IgD-negative memory B cell (primary cell): ENCODE data around the gene TRAF7. TPM values are rescaled to one million over a fixed set of nuclear protein-coding genes. Genes with fewer than 3 reads are reported as not detected.
"Not testable (repeated sequence)": the region's sequence is repeated elsewhere in the genome, so short reads cannot be mapped to it uniquely, and the experiment has no call there.

Source experiments
- H3K27ac Mint-ChIP-seq, 3 donors: one replicate each; pipeline ENCODE4 v1.8.0; 2020 to 2022; ENCODE audit warnings: mild to moderate bottlenecking in 3 of 3, mixed read lengths in 3 of 3, moderate library complexity in 1 of 3
- H3K27me3 Mint-ChIP-seq: one replicate; pipeline ENCODE4 v1.8.0; 2021; ENCODE audit warnings: mixed read lengths
- H3K36me3 Mint-ChIP-seq: one replicate; pipeline ENCODE4 v1.8.0; 2020; ENCODE audit warnings: mild to moderate bottlenecking, mixed read lengths
- H3K4me1 Mint-ChIP-seq, 3 donors: one replicate each; pipeline ENCODE4 v1.8.0; 2020 to 2022; ENCODE audit warnings: mixed read lengths in 3 of 3, mild to moderate bottlenecking in 1 of 3
- H3K4me3 Mint-ChIP-seq, 4 donors: one replicate each; pipeline ENCODE4 v1.8.0; 2020 to 2022; ENCODE audit warnings: mild to moderate bottlenecking in 4 of 4, mixed read lengths in 4 of 4, moderate library complexity in 3 of 4
- H3K9me3 Mint-ChIP-seq, 3 donors: one replicate each; pipeline ENCODE4 v1.8.0; 2020 to 2021; ENCODE audit warnings: mixed read lengths in 3 of 3, mild to moderate bottlenecking in 1 of 3
- polyA plus RNA-seq: library from polyadenylated mRNA; unstranded; fragments of 300-500 nt; fragmentation: Illumina TruSeq; gene quantifications from one replicate; pipeline ENCODE4 v1.2.3, GENCODE V29; 2021

The TRAF7 gene
- polyA plus RNA-seq, 1 donor from 2014 or later: 7.0 TPM

DNA sequence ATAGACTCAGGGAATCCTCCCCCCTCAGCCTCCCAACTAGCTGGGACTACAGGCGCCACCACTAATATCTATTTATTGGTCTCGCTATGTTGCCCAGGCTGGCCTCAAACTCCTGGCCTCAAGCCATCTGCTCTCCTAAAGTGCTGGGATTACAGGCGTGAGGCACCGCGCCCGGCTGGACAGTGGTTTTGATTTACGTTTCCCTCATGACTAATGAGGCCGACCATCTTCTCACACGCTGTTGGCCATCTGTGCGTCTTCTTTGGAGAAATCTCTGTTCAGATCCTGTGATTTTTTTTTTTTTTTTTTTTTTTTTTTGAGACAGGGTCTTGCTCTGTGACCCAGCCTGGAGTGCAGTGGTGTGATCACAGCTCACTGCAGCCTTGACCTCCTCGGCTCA lies 26.3 kb upstream of the TRAF7 start:
- not testable (repeated sequence) for H3K27me3 Mint-ChIP-seq, H3K27ac Mint-ChIP-seq, H3K9me3 Mint-ChIP-seq, H3K4me3 Mint-ChIP-seq, H3K36me3 Mint-ChIP-seq
- H3K4me1 Mint-ChIP-seq: peaks cover 5 to 11% (median 8%) of the 10 kb centered on the region in 3 donors

- H3K27me3 Mint-ChIP-seq, H3K36me3 Mint-ChIP-seq, H3K9me3 Mint-ChIP-seq, H3K27ac Mint-ChIP-seq, H3K4me3 Mint-ChIP-seq: not testable (repeated sequence)
- peaks cover 5 to 11% (median 8%) of the 10 kb centered on the region in 3 donors for H3K4me1 Mint-ChIP-seq
These were observed 25.6 kb upstream of the TRAF7 start for GRCh38 chr16:2129890-2130447.

- H3K36me3 Mint-ChIP-seq, H3K27ac Mint-ChIP-seq, H3K4me1 Mint-ChIP-seq, H3K4me3 Mint-ChIP-seq, H3K9me3 Mint-ChIP-seq, H3K27me3 Mint-ChIP-seq: not testable (repeated sequence)
These were observed 21.8 kb upstream of the TRAF7 start for GRCh38 chr16:2133797-2134196.

- H3K27ac Mint-ChIP-seq, H3K36me3 Mint-ChIP-seq, H3K27me3 Mint-ChIP-seq, H3K9me3 Mint-ChIP-seq, H3K4me1 Mint-ChIP-seq: not testable (repeated sequence)
- H3K4me3 Mint-ChIP-seq: peak overlapping the region in 2 of 4 donors; percentile 74 to 80
These were observed 20.5 kb upstream of the TRAF7 start for GRCh38 chr16:2135071-2135470.

GRCh38 chr16:2135770-2136490 lies 19.7 kb upstream of the TRAF7 start, which contains the start of gene PKD1:
Gene PKD1 (minus strand): TSS chr16:2135898. CDS start chr16:2135689, 209 bp downstream.
- H3K9me3 Mint-ChIP-seq, H3K36me3 Mint-ChIP-seq: not testable (repeated sequence)
- peaks cover 6 to 13% (median 8%) of the 10 kb centered on the region in 3 donors for H3K4me1 Mint-ChIP-seq

GRCh38 chr16:2142942-2143877 lies 12.4 kb upstream of the TRAF7 start:
- Mint-ChIP-seq H3K27ac (no peak overlapping the region), H3K27me3 (no peaks in the 10 kb centered on the region), H3K4me1 (peaks cover 2 to 7% (median 4%) of the 10 kb centered on the region in 3 donors), H3K36me3 (peaks cover 2% of the 10 kb centered on the region), H3K9me3 (no peaks in the 10 kb centered on the region), H3K4me3 (no peak overlapping the region)

More at GRCh38 chr16:2135770-2136490, 19.7 kb upstream of the TRAF7 start, which contains the start of gene PKD1:
- not testable (repeated sequence) for H3K27me3 Mint-ChIP-seq
- Mint-ChIP-seq H3K27ac (peak within 1 kb of the TSS in 2 of 3 donors; percentile 91 to 98), H3K4me3 (peak within 1 kb of the TSS; percentile 85 to 99 (median 96))

GRCh38 chr16:2143878-2144485 lies 11.6 kb upstream of the TRAF7 start:
- Mint-ChIP-seq H3K4me1 (peaks cover 2 to 7% (median 4%) of the 10 kb centered on the region in 3 donors), H3K4me3 (no peak overlapping the region), H3K36me3 (no peaks in the 10 kb centered on the region), H3K9me3 (no peaks in the 10 kb centered on the region), H3K27me3 (no peaks in the 10 kb centered on the region), H3K27ac (no peak overlapping the region)

DNA sequence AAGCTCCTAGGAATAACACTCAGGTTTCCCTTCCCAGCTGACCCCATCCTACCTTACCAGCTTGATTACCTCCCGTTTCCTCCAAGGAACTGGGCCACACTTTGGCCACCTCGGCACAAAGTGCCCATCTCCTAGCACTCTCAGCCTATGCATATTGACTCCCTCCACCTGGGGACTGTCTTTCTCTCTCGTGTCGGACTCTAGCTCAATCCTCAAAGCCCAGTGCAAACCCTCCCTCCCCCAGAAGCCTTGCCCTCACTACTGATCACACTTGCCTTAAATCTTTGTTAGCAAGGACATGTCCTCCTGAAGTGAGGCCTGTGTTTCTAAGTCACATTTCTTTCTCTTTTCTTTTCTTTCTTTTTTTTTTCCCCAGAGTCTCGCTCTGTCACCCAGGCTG lies 9.7 kb upstream of the TRAF7 start:
- Mint-ChIP-seq H3K4me1 (peaks cover under 1 to 8% (median 6%) of the 10 kb centered on the region in 3 donors), H3K27ac (peak overlapping the region in 1 of 3 donors; percentile 23), H3K27me3 (no peaks in the 10 kb centered on the region), H3K9me3 (no peaks in the 10 kb centered on the region), H3K4me3 (peak overlapping the region in 1 of 4 donors; percentile 57), H3K36me3 (no peaks in the 10 kb centered on the region)

- H3K27me3 Mint-ChIP-seq: no peaks in the 10 kb centered on the region
- H3K9me3 Mint-ChIP-seq: no peaks in the 10 kb centered on the region
- H3K4me3 Mint-ChIP-seq: peak overlapping the region; percentile 65 to 81 (median 69)
- peak overlapping the region in 1 of 3 donors; percentile 62 for H3K27ac Mint-ChIP-seq
- H3K4me1 Mint-ChIP-seq: peaks cover 4 to 17% (median 17%) of the 10 kb centered on the region in 3 donors
- peaks cover 2% of the 10 kb centered on the region for H3K36me3 Mint-ChIP-seq
These were observed 8.2 kb upstream of the TRAF7 start for GRCh38 chr16:2147378-2147777.

DNA sequence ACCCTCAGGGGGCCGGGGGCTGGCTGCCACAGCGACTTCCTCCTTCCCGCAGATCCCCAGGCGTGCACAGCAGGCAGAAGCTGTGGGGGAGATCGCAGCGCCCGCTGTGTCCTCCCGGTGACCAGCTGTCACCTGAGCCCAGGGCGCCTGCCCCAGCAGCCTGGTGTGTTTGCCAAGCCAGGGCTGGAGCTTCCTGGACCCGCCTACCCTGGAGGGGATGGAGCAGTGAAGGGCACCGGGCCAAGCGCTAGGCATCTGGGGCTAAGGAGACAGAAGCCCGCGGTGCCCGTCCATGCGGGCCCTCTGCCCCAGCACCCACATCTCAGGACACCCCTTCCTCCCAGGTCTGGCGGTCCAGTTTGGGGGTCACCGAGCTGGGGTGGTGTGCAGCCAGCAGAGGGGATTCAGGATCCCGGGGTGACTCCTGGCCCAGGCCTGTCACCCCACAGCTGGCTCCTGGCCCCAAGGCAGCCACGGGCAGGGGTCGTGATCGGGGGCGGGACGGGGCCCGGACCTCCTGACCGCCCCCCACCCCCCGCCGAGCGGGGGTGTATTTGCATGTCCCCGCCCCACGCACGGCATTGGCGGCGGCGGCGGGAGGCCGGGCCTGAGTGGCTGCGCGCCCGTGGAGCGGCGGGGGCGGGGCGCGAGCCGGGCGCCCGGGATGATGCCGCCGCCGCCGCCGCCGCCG lies 7.5 kb upstream of the TRAF7 start, which contains the start of gene RAB26:
RAB26 (plus strand) TSS at position 645 of the 691 bp plus-strand sequence. CDS start 159 bp downstream, outside the sequence.
- no peaks in the 10 kb centered on the region for H3K9me3 Mint-ChIP-seq
- no peaks in the 10 kb centered on the region for H3K27me3 Mint-ChIP-seq
- peak within 1 kb of the TSS; percentile 40 to 64 (median 62) for H3K4me3 Mint-ChIP-seq
- no peak within 1 kb of the TSS for H3K27ac Mint-ChIP-seq
- peaks cover 4 to 19% (median 18%) of the 10 kb centered on the region in 3 donors for H3K4me1 Mint-ChIP-seq
- H3K36me3 Mint-ChIP-seq: peaks cover 2% of the 10 kb centered on the region

- no peaks in the 10 kb centered on the region for H3K27me3 Mint-ChIP-seq
- no peak overlapping the region for H3K27ac Mint-ChIP-seq
- peak overlapping the region; percentile 40 to 60 (median 51) for H3K4me3 Mint-ChIP-seq
- H3K9me3 Mint-ChIP-seq: no peaks in the 10 kb centered on the region
- H3K4me1 Mint-ChIP-seq: peaks cover 8 to 25% (median 24%) of the 10 kb centered on the region in 3 donors
- H3K36me3 Mint-ChIP-seq: peaks cover 2% of the 10 kb centered on the region
These were observed 6.6 kb upstream of the TRAF7 start for GRCh38 chr16:2148714-2149629.

- Mint-ChIP-seq H3K4me3 (peak overlapping the region; percentile 40 to 83 (median 59)), H3K9me3 (no peaks in the 10 kb centered on the region), H3K27me3 (no peaks in the 10 kb centered on the region)
These were observed 5.8 kb upstream of the TRAF7 start for GRCh38 chr16:2149630-2150417.

More at GRCh38 chr16:2149630-2150417, 5.8 kb upstream of the TRAF7 start:
- peaks cover 2% of the 10 kb centered on the region for H3K36me3 Mint-ChIP-seq
- H3K4me1 Mint-ChIP-seq: peaks cover 8 to 29% (median 25%) of the 10 kb centered on the region in 3 donors
- peak overlapping the region in 2 of 3 donors; percentile 36 to 57 for H3K27ac Mint-ChIP-seq
